Breast epithelium (tissue), 3 donors: ENCODE measurements around the gene GPC5.

Source experiments
- POLR2A ChIP-seq: fragments of 450-650 bp; IDR thresholded peaks from one replicate; pipeline ENCODE4 v1.6.1; 2016; ENCODE audit warnings: antibody characterized with exemption, mild to moderate bottlenecking, moderate library complexity
- POLR2AphosphoS5 ChIP-seq, 3 donors: sonication (generic); formaldehyde crosslinking; IDR thresholded peaks; one replicate each; pipeline ENCODE4 v1.6.1; 2017; ENCODE audit warnings: antibody characterized with exemption in 3 of 3
- TF ChIP-seq, protein P1 (sequence below), 3 donors: fragments of 450-650 bp; IDR thresholded peaks; one replicate each; pipeline ENCODE4 v1.5.1; 2016 to 2017; ENCODE audit warnings: antibody characterized with exemption in 3 of 3, mild to moderate bottlenecking in 3 of 3, moderate library complexity in 3 of 3

DNA sequence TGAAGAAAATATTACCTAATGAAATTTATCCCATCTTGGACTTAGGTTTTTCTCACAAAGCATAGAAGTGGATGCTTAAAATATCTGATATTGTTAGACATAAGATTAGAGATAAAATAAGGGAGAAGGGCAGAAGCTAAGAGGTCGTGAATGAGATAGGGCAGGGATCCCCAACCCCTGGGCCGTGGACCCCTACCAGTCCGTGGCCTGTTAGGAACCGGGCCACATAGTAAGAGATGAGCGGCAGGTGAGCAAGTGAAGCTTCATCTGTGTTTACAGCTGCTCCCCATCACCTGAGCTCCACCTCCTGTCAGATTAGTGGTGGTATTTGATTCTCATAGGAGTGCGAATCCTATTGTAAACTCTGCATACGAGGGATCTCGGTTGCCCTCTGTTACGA lies 202.9 kb downstream of the GPC5 start:
- TF ChIP-seq, protein P1, sequence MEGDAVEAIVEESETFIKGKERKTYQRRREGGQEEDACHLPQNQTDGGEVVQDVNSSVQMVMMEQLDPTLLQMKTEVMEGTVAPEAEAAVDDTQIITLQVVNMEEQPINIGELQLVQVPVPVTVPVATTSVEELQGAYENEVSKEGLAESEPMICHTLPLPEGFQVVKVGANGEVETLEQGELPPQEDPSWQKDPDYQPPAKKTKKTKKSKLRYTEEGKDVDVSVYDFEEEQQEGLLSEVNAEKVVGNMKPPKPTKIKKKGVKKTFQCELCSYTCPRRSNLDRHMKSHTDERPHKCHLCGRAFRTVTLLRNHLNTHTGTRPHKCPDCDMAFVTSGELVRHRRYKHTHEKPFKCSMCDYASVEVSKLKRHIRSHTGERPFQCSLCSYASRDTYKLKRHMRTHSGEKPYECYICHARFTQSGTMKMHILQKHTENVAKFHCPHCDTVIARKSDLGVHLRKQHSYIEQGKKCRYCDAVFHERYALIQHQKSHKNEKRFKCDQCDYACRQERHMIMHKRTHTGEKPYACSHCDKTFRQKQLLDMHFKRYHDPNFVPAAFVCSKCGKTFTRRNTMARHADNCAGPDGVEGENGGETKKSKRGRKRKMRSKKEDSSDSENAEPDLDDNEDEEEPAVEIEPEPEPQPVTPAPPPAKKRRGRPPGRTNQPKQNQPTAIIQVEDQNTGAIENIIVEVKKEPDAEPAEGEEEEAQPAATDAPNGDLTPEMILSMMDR (IDR thresholded peaks at IDR 0.05) = no peak
- no peak for TF ChIP-seq POLR2AphosphoS5 (IDR thresholded peaks at IDR 0.05)
- TF ChIP-seq POLR2A = no peak
